Erythroblast (primary cell): Measurements from ENCODE around the gene KMT5B.

Experiments
- GATA1 ChIP-seq: IDR thresholded peaks from 2 replicates; pipeline ENCODE4 v1.6.1; 2011; ENCODE audit warnings: low read depth, mild to moderate bottlenecking, control low read depth, low read length, moderate library complexity
- POLR2A ChIP-seq: IDR thresholded peaks from 2 replicates; pipeline ENCODE4 v1.6.1; 2011; ENCODE audit warnings: mild to moderate bottlenecking, low read length

DNA sequence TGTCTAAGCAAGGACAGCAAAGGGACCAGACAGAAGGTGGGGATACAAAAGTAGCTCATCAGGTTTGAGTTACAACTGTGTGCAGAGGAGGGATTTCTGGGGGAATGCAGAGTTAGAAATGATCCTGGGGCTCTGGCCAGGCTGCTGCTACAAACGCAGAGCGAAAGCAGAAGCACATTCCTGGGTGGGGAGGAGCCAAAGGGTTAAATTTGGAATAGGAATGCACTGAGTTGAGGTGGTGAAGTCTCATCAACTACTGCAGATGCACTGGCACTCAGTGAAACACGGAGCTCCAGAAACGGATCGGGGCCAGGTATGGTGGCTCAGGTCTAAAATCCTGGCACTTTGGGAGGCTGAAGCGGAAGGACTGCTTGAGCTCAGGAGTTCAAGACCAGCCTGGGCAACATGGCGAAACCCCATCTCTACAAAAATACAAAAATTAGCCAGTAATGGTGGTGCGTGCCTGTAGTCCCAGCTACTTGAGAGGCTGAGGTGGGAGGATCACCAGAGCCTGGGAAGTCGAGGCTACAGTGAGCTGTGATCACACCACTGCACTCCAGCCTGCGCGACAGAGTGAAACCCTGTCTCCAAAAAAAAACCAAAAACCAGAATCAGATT is 95.1 kb downstream of the KMT5B start:
- TF ChIP-seq POLR2A (no peak), GATA1 (no peak)
